NCI-H146 (cell line): ENCODE results near the gene ZFPM1.

ENCODE experiments used
- DNase-seq: peaks from one replicate; lab custom pipeline; 2025; lab: John Stamatoyannopoulos, UW

ZFPM1 gene

GRCh38 chr16:88417684-88418476, 35.2 kb upstream of the ZFPM1 start:
- no peak for DNase-seq

- no peak for DNase-seq
Observed at GRCh38 chr16:88418869-88419268, 34.2 kb upstream of the ZFPM1 start.

GRCh38 chr16:88419790-88420189, 33.3 kb upstream of the ZFPM1 start:
- no peak for DNase-seq

GRCh38 chr16:88420496-88420895, 32.6 kb upstream of the ZFPM1 start:
- DNase-seq = no peak

- DNase-seq = no peak
Observed at GRCh38 chr16:88421301-88421700, 31.8 kb upstream of the ZFPM1 start.

GRCh38 chr16:88421871-88422433, 31.1 kb upstream of the ZFPM1 start:
- DNase-seq = no peak

GRCh38 chr16:88422733-88423447, 30.2 kb upstream of the ZFPM1 start:
- DNase-seq = no peak

GRCh38 chr16:88423448-88423850, 29.6 kb upstream of the ZFPM1 start:
- no peak for DNase-seq

- DNase-seq = no peak
Observed at GRCh38 chr16:88424587-88425235, 28.4 kb upstream of the ZFPM1 start.

GRCh38 chr16:88426018-88426417, 27.1 kb upstream of the ZFPM1 start:
- no peak for DNase-seq

- DNase-seq = no peak
Observed at GRCh38 chr16:88427376-88427775, 25.7 kb upstream of the ZFPM1 start.

- DNase-seq = no peak
Observed at GRCh38 chr16:88428156-88428555, 24.9 kb upstream of the ZFPM1 start.

GRCh38 chr16:88428616-88429386, 24.3 kb upstream of the ZFPM1 start:
- no peak for DNase-seq

- DNase-seq = no peak
Observed at GRCh38 chr16:88429387-88430184, 23.5 kb upstream of the ZFPM1 start.

- DNase-seq = no peak
Observed at GRCh38 chr16:88430185-88430523, 22.9 kb upstream of the ZFPM1 start.

- peak; percentile 40 for DNase-seq
Observed at GRCh38 chr16:88430524-88431446, 22.3 kb upstream of the ZFPM1 start.

GRCh38 chr16:88431651-88432050, 21.4 kb upstream of the ZFPM1 start:
- DNase-seq = no peak

GRCh38 chr16:88432174-88432573, 20.9 kb upstream of the ZFPM1 start:
- DNase-seq = no peak

- DNase-seq = no peak
Observed at GRCh38 chr16:88432753-88433152, 20.3 kb upstream of the ZFPM1 start.
